CD1c-positive myeloid dendritic cell (primary cell): ENCODE data around the gene FUBP3.

Experiments used
- DNase-seq: peaks from one replicate; pipeline ENCODE4 v3.0.0-alpha.2; 2016; ENCODE audit errors: extremely low spot score

The FUBP3 gene

DNA sequence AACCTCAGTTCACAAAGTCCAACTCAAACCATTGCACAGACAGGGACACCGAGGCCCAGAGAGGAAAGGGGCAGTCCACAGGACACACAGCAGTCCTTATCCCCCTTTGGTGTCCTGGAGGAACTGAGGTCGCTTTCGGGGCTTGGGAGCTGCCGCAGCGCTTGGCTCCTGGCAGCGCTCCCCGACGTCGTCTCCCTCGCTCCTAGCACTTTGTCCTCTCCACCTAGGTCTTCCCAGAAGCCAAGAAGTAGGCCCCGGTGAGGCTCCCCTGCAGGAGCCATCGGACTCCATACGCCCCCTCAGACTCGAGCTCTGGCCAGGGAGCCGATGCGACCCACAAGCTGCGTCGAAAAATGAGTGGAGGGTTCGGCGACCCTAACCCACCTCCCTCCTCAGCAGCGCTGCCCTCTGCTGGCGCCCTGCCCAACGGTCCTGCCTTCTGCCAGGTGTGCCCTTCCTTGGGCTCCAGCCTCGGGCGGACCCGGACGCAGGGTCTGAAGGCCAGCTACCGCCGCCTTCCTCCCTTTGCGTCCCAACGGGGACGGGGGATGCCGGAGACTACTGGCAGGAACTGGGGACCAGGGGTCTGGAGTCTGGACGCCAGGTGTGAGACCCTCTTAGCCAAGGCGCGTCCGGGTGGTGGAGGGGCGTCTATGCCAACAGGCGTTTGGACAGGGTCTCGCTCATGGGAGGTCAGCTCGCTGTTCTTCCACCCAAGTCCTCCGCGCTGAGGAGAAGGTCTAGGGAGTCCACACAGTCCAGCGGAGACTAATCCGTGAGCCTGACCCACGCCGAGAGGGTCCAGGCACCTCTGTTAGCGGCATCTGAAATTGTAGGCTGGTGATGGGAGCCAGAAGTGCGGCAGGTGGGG is 83.0 kb downstream of the FUBP3 start:
- no peak for DNase-seq

DNA sequence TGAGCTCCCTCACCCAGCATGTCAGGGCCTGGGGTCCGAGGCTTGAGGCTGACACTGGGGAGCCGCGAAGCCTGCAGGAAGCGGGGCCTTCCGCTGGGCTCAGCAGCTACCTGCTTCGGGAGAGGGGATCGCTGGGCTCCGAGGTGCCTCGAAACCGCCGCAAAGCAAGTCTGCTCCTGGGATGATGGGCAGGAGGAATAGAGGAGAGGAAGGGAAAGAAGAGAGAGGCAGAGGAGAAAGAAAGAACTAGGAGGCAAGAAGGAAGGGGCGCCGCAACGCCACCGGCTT is 83.5 kb downstream of the FUBP3 start:
- DNase-seq: no peak

DNA sequence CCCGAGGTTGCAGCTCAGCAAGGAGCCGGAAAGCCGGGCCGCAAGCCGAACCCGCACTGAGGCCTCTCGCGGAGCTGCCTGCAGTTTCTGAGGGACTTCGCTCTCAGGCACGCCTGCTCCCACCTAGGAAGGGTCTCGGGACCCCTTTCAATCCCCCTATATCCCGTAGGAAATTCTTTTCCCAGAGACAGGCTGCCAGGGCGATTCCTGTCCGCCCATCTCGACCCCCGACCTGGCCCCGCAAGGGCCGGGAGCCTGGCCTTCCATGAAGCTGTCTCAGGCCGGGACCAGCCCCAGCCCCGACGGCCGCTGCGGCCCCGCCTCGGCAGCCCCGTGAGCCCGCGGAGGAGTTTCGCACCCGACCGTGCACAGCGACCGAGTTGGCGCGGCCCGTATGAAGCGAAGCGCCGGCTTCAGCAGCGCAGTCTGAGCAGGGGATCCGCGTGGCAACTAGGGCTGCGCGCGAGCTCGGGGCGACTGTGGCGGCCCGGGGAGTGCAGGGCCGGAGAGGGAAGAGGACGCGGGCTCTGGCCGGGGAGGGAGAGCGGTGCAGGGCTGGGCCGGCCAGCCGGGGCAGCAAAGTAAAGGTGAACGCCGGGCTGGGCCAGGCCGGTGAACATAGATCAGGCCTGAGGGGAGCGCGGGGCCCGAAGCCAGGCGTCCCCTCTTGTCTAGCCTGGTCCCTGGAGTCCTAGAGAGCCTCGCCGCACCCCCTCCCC is 84.0 kb downstream of the FUBP3 start:
- DNase-seq: no peak

DNA sequence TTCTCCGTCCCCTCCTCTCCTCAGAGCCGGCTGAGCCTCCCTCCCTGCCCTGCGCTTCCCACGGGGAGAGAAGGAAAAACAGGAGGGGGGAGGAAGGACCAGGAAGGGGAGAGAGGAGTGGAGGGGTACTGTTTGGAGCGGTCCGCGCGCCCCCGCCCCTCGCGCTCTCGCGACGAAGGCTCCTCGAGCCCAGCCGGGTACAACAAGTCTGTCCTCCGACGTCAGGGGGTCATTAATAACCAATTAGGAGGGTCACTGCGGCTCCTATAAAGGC is 84.5 kb downstream of the FUBP3 start:
- no peak for DNase-seq

DNA sequence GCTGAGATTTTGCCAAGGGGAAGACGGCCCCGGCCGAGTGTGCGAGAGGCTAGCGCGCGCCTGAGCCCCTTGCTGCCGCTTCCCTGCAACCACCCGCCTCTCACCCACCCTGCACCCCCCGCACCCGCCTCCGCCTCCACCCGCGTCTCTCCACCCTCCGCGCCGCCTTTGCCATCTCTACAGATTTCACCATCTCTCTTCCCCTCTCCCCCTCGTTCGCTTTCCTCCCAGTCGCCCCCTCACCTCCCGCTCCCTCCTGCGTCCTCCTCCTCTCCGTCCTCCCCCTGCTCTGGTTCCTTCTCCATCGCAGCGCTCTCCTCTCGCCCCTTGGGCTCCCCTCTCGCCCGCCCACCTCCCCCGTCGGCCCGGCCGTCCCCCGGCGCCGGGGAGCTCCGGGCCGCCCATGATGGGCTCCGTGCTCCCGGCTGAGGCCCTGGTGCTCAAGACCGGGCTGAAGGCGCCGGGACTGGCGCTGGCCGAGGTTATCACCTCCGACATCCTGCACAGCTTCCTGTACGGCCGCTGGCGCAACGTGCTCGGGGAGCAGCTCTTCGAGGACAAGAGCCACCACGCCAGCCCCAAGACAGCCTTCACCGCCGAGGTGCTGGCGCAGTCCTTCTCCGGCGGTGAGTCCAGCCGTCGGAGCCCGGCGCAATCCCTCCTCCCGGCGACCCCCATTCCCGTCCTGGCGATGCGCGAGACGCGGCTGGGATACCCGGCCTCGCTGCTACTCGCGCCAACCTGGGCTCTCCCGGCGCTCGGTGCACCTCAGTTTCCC is 85.1 kb downstream of the FUBP3 start, which contains the start of gene PRDM12:
PRDM12 (plus strand) TSS at position 344 of the 778 bp plus-strand sequence; CDS start at position 404, 60 bp downstream.
- DNase-seq: no peak

DNA sequence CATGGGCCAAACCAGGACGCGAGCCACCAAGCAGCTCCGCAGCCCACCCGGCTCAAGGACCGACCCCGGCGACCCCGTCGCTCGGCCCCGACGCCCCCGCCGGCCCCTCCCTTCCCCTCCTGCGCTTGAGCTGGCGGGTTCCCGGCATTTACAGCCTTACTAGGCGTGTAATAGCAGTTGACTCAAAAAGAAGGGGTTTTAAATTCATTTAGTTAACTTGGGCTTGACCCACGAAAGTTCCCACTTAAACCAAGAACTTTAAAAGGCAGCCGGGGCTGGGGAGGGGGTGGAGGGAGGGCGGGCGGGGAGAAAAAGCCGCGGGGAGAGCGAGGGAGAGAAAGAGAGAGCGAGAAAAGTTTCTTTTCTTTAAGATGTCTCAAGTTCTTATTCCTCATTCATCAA is 85.7 kb downstream of the FUBP3 start:
- no peak for DNase-seq

DNA sequence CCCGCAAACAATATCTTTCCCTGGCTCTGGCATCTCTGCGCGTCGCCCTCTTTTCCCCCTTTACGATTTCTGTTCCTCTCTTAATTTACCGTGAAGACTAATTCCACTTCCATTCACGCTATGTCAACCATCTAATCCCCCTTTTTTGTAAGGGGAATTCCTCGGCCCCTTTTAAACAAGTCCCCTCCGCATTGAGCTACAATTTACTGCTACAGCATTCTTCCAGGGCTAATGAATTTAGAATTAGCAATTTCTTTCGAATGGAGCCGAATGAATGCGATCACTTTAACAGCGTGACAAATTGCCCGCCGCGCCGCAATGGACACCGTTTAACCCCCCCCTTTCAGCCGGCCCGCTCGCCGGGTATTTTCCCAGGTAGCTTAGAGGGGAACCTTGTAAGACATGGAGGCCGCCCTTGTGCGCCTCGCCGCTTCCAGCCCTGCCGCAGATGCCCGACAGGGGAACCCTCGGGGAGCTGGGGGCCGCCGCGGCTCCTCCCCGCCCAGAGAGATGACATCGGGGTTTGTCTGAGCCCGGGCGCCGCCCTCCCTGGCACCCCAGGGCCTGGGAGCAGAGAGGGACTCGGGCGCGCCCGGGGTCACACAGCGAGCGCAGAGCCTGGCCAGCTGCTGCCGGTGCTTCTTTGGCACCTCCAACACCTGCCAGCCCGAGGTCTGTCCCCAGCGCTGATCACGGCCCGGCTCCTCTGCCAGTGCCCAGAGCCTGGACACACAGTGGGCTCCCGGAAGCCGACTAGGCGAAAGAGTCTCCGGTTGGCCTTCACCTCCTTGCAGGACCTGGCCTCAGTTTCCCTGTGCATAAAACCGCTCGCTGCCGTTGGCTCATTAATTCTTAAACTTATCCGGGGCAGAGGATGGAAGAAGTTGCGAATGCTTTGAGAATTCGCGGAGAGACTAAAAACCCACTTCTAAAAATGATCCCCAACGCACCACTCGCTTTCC is 86.3 kb downstream of the FUBP3 start:
- DNase-seq: no peak

DNA sequence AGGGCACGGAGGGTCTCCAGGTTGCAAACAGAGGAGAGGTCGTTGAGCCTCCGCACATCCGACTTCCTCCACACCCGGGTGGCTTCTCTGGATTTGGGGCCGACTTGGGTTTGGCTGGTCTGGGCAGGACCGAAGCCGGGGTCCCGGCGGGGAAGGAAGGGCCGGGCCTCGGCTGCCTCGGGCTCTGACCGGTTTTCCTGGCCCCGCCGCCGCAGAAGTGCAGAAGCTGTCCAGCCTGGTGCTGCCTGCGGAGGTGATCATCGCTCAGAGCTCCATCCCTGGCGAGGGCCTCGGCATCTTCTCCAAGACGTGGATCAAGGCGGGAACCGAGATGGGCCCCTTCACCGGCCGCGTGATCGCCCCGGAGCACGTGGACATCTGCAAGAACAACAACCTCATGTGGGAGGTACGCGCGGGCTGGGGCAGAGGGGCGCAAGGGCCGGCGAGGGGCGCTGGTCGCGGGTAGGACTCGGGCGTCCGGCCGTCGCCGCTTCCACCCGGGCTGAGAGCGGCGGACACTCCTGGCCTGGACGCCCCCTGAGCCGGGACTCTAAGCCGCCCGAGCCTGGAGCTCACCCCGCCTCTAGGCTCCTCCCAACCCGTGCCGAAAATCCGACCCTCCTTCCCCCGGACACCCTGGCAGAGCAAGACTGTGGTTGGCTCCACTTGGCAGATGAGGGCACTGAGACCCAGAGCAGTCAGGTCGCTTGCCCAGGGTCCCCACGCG is 87.2 kb downstream of the FUBP3 start:
- no peak for DNase-seq

DNA sequence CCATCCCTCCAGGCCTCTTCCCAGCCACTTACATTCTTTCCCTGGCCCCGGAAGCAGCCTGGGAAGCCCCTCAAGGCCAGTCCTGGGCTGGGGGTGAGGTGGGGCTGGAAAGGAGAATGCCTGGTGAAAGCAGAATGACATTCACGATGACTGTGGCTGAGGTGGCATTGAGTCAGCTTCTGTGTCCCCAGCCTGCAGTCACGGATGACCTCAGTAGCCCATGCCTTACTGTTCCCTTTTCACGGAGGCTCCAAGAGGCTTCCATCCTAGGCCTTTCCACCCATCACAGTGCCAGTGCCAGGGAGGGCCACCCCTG is 87.7 kb downstream of the FUBP3 start:
- DNase-seq: no peak

DNA sequence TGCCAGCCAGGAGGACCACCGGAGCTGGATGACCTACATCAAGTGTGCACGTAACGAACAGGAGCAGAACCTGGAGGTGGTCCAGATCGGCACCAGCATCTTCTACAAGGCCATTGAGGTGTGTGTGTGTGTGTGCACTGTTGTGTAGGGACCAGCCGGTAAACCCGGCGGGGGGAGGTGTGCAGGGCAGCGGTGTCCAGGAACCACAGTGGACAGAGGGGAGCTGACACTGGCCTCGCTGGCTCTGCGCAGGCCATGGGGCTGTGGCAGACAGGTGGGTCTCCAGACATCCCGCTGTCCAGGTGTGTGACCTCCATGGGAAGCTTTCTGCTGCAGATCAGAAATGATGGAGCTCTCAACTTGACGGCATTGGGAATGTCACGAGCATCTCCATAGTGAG is 88.8 kb downstream of the FUBP3 start:
- DNase-seq: no peak

DNA sequence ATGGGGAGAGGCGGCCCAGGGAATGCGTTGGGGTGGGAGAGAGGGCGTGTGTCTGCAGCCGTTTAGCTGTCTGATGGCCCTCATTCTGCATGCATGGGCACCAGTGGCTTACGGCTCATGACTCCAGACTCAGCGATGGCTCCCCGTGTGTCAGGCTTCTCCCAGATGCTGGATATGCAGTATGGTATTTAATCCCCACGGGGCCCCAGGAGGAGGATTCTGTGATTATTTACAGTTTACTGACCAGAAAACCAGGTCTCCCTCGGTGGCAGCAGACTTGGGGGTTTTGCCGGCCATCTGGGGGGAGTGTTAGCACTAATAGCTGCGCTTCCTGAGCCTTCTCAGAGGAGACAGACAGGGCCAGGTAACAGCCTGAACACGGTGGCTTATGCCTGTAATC is 89.3 kb downstream of the FUBP3 start:
- DNase-seq: no peak

DNA sequence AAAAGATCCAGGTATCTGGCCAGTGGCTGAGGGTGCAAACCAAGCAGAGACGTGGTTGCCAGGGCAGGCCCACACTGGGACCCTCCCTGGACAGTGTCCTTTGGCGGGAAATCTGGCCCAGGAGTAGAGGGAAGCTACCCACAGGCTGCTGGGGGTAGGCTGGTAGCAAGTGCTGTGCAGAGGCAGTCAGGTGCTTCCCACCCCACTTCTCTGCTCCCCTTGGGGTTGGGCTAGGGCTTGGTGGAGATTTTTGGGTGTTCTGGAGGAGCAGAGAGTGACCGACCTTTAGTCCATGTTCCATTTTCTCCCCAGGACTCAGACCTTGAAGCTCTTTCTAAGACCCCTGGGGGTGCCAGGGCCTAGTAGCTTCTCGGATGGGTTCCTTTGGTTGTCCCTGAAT is 90.6 kb downstream of the FUBP3 start:
- no peak for DNase-seq

DNA sequence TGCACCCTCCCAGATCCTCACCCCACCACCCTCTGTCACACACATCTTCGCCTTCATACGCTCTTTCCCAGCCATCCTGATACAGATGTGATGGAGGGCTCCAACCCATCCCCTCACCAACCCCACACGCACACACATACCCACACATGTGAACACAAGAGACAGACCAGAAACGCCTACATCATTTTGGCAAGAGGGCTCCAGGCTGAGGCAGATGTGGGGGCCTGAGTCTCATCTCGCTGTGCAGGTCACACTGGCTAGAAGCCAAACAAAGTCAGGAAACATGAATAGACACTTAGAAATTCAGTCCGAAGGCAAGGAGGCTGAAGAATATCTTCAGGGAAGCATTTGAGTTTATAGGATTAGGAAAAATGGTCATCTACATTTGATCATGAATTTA is 91.3 kb downstream of the FUBP3 start:
- no peak for DNase-seq

DNA sequence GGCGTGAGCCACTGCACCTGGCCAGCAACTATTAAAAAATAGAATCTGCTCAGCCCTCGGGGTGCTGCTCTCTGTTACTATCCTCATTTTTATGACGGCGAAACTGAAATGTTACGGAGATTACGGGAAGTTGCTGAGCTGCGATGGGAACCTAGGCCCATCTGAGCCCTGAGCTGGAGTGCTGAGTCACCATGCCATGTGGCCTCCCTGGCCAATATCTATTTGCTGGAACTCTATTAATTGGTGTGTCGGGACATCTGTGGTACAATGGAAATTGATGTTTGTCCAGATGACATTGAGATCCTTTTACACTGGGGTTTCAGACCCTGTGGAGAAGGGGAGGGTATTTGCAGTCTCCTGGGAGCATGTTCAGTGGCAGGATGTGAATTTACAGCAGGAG is 93.1 kb downstream of the FUBP3 start:
- DNase-seq: no peak

DNA sequence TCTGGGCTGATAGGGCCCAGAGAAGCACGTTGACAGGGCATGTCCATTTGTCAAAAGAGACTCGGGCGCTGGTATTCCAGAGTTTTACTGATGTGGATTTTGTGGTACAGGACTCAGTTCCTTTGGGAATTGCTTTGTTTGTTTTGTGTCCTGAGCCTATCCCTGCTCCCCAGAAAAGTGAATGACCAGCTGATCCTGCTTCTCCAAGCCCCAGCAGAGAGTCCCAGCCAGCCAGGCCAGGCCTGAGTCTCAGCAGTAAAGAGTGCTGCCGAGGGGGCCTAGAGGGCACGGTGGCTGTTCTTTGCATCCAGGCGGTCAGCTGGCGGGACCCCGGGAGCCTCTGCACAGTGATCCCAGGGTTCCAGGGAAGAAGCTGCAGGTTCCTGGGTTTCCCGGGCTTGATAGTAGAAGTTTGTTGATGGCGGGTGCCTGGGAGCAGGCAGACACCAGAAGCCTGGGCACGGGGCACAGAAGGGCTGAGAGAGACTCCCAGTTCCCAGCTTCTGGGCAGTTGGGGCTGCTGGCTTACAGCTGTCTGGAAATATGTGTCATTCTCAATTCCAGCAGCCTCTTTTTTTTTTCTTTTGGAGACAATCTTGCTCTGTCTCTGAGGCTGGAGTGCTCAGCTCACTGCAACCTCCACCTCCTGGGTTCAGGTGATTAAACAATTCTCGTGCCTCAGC is 93.7 kb downstream of the FUBP3 start:
- DNase-seq: no peak

DNA sequence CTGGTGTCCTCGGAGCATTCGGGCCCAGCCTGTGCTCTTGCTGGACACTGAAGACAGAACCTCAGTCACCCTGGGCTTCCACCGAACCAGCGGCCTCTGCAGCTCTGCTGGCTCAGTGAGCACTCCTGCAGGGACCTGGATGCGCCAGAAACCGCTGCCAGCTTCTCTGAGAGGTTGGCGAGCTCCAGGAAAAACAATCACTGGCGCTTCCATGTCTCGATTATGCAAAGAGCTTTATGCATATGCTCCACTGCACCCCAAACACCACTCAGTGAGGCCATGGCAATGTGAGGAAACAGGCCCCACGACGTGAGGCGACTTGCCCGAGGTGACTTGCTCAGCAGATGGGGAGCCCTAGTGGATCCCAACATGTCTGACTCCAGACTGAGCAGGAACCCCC is 96.0 kb downstream of the FUBP3 start:
- DNase-seq: no peak

DNA sequence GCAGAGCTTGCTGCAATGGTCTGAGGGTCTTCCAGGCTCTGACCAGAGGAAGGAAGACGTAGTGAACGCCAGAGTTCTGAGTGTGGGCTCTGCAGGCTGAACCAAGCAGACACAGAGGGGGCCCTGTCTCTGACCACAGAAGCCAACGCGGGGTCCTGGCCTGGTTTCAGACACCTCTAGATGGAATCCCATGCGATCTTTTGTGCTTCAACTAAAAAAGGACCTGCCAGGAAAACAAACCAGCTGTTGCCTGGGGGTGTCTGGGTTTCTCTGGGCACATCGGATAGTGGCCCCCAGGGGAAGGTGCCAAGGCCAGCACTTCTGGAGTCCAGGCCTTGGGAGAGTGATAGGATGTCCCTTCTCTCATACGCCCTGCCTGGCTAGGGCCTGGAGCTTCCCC is 97.9 kb downstream of the FUBP3 start:
- DNase-seq: no peak

DNA sequence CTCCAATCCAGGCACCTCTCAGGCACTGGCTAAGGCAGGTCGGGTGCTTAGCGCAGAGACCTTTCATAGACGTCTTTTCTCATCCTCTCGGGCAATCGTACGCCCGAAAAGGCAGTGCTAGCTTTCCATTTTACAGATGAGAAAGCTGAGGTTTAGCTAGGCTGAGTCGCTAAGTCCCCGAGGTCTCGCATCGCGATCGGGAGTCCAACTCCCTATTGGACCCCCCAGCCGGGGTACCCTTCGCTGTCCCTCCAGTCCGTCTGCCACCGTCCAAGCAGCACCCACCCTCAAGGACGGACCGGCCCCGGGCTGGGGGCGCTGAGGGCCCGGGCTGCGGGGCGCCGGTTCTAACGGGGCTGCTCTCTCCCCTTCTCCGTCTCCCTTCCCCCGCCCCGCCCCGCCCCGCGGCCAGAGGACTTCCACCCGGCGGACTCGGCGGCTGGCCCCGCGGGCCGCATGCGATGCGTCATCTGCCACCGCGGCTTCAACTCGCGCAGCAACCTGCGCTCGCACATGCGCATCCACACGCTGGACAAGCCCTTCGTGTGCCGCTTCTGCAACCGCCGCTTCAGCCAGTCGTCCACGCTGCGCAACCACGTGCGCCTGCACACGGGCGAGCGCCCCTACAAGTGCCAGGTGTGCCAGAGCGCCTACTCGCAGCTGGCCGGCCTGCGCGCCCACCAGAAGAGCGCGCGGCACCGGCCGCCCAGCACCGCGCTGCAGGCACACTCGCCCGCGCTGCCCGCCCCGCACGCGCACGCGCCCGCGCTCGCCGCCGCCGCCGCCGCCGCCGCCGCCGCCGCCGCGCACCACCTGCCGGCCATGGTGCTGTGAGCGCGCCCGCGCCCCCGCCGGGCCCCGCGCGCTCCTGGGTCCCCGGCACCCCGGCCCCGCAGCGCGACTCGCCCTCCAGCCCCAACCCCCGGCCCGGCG is 101.7 kb downstream of the FUBP3 start:
- DNase-seq: peak; percentile 91

DNA sequence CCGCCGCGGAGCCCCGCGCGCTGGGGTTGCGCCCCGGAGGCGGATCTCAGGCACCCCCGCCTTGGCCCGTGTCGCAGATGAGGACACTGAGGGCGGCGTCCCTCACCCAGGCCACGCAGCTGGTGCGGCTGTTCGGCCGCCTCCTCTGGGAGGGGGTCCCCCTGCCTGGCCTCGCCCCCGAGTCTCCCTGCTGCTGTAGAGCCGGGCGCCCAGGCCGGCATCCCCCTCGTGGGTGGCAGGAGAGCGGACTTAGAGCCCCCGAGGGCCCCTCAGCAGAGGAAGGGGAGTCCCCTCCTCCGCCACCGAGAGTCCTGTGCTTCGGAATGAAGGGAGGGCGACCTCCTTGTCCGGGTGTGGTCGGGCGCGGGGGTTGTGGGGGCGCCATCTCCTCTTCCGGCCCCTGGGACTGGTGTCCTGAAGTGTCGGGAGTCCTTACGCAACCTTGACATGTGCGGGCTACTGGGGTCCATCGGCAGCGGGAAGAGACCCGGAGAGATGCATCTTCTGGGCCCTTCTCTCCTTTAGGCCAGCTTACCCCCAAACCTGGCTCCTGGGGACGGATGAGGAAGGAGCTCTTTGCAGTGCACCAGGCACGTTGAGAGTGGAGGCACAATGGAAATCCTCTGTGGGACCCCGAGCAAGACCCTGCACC is 102.5 kb downstream of the FUBP3 start:
- DNase-seq: no peak
